K562 (cell line): Measurements from ENCODE around the gene SKOR1. TPM values are rescaled to one million over a fixed set of nuclear protein-coding genes. Genes with fewer than 3 reads are reported as not detected.

ENCODE experiments used
- ATAC-seq: fragments of 200-7000 bp; cut with Tn5 transposase; 3 replicates; pipeline ENCODE4 v1.9.1; 2020; ENCODE audit warnings: moderate library complexity
- BruUV-seq: library from RNA; stranded (reverse); fragments of 400-500 nt; replicated peaks from 2 replicates; lab custom pipeline; 2021; lab: Mats Ljungman, UMichigan
- CTCF ChIA-PET: fragments of 300-600 bp; formaldehyde crosslinking; extraction: SDS; loops from one replicate; lab custom pipeline; 2021; ENCODE audit warnings: low intra/inter-chr PET ratio; lab: Yijun Ruan, JAX
- POLR2A ChIA-PET: fragments of 300-600, 350-650 bp; sonication (Branson Sonifier 250); formaldehyde crosslinking; extraction: SDS; loops from one replicate; lab custom pipeline; 2021; ENCODE audit warnings: antibody characterized with exemption, inconsistent platforms; lab: Yijun Ruan, JAX
- DNase-seq, 4 experiments: peaks; one replicate each; pipeline versions ENCODE4 v3.0.0 to v3.0.0-alpha.2; 2011 to 2018; ENCODE audit warnings: low spot score in 3 of 4, mixed read lengths in 3 of 4; ENCODE audit errors: extremely low read depth in 1 of 4
- FAIRE-seq: peaks from 2 replicates; lab custom pipeline; 2011; peaks lifted over from hg19 to GRCh38; lab: Jason Lieb, UNC
- H2AFZ ChIP-seq: 2 replicates; pipeline ENCODE4 v1.6.0; 2011; ENCODE audit warnings: low read depth, low read length, control low read depth, inconsistent platforms
- H3K27ac ChIP-seq: fragments of 200-600 bp; 3 replicates; pipeline ENCODE4 v1.8.0; 2011; ENCODE audit warnings: low read depth, mild to moderate bottlenecking, control low read depth, inconsistent platforms, low read length, moderate library complexity, mixed read lengths; ENCODE audit errors: extremely low read depth
- H3K27me3 ChIP-seq, 2 experiments: fragments of 300-600 bp in 1 of 2; 2 replicates in 1 of 2; 3 replicates in 1 of 2; pipeline versions ENCODE4 v1.6.0 to v1.8.0; 2011; ENCODE audit warnings: inconsistent platforms in 2 of 2, low read length in 2 of 2, mild to moderate bottlenecking in 1 of 2, mixed read lengths in 1 of 2, moderate library complexity in 1 of 2; ENCODE audit not compliant: control insufficient read depth in 2 of 2, insufficient read depth in 2 of 2
- H3K36me3 ChIP-seq: fragments of 300-600 bp; 3 replicates; pipeline ENCODE4 v1.8.0; 2011; ENCODE audit warnings: mild to moderate bottlenecking, low read length, inconsistent platforms; ENCODE audit not compliant: control insufficient read depth, insufficient read depth
- H3K4me1 ChIP-seq, 2 experiments: fragments of 200-600 bp in 1 of 2; replicated peaks in 1 of 2; 2 replicates in 1 of 2; 3 replicates in 1 of 2; pipeline versions ENCODE4 v1.5.1 to v1.8.0; 2011; ENCODE audit warnings: inconsistent platforms in 2 of 2, low read length in 2 of 2, mild to moderate bottlenecking in 1 of 2, mixed read lengths in 1 of 2, moderate library complexity in 1 of 2; ENCODE audit not compliant: control insufficient read depth in 2 of 2, insufficient read depth in 2 of 2
- H3K4me2 ChIP-seq: 2 replicates; pipeline ENCODE4 v1.6.1; 2011; ENCODE audit warnings: low read length, control low read depth, inconsistent platforms, mixed read lengths; ENCODE audit not compliant: insufficient read depth
- H3K4me3 ChIP-seq: fragments of 200-600 bp; sonication (generic), shearing (Covaris generic); 2 replicates; pipeline ENCODE4 v1.5.1; 2016; ENCODE audit warnings: control low read depth, inconsistent platforms
- H3K79me2 ChIP-seq: fragments of 200-600 bp; 3 replicates; pipeline ENCODE4 v1.8.0; 2011; ENCODE audit warnings: low read length, inconsistent platforms; ENCODE audit not compliant: control insufficient read depth, insufficient read depth
- H3K9ac ChIP-seq, 2 experiments: 2 replicates each; pipeline versions ENCODE4 v1.6.0 to v1.6.1; 2011; ENCODE audit warnings: low read depth in 2 of 2, low read length in 2 of 2, control low read depth in 1 of 2, inconsistent platforms in 1 of 2, mild to moderate bottlenecking in 1 of 2, mixed read lengths in 1 of 2; ENCODE audit not compliant: insufficient read depth in 1 of 2
- H3K9me1 ChIP-seq: one replicate; pipeline ENCODE4 v1.6.0; 2011; ENCODE audit warnings: inconsistent platforms, mild to moderate bottlenecking, low read length, moderate library complexity; ENCODE audit not compliant: control insufficient read depth, insufficient read depth
- H3K9me3 ChIP-seq: replicated peaks from 2 replicates; pipeline ENCODE4 v1.5.1; 2011; ENCODE audit warnings: low read depth, low read length, inconsistent platforms; ENCODE audit not compliant: control insufficient read depth, insufficient read depth
- H4K20me1 ChIP-seq: replicated peaks from 2 replicates; pipeline ENCODE4 v1.6.1; 2011; ENCODE audit warnings: low read length, inconsistent platforms, mixed read lengths; ENCODE audit not compliant: control insufficient read depth, insufficient read depth
- ATF2 ChIP-seq: sonication (generic); formaldehyde crosslinking; IDR thresholded peaks from 2 replicates; pipeline ENCODE4 v1.8.1; 2022; ENCODE audit warnings: missing genetic modification reagents
- EWSR1 ChIP-seq: fragments of 450-650 bp; IDR thresholded peaks from 2 replicates; pipeline ENCODE4 v1.6.1; 2018; ENCODE audit warnings: borderline replicate concordance, mild to moderate bottlenecking, low read depth, moderate library complexity; ENCODE audit not compliant: partially characterized antibody
- FOXM1 ChIP-seq, 2 experiments: fragments of 450-650 bp in 1 of 2; sonication (generic) in 1 of 2; formaldehyde crosslinking in 1 of 2; IDR thresholded peaks; 2 replicates each; pipeline versions ENCODE4 v1.6.1 to v1.9.0; 2017 to 2022; ENCODE audit warnings: low read depth in 2 of 2, mild to moderate bottlenecking in 2 of 2, missing genetic modification reagents in 1 of 2, moderate library complexity in 1 of 2
- KLF1 ChIP-seq: fragments of 450-650 bp; IDR thresholded peaks from 2 replicates; pipeline ENCODE4 v1.6.1; 2016; ENCODE audit warnings: missing genetic modification characterization, missing compliant biosample characterization
- MCM2 ChIP-seq: fragments of 450-650 bp; IDR thresholded peaks from 2 replicates; pipeline ENCODE4 v1.6.1; 2017; ENCODE audit warnings: low read depth, mild to moderate bottlenecking
- NCOA6 ChIP-seq: fragments of 450-650 bp; IDR thresholded peaks from 2 replicates; pipeline ENCODE4 v1.6.1; 2017; ENCODE audit warnings: mild to moderate bottlenecking
- NFIC ChIP-seq: fragments of 450-650 bp; IDR thresholded peaks from 2 replicates; pipeline ENCODE4 v1.6.1; 2017; ENCODE audit warnings: mild to moderate bottlenecking, inconsistent platforms
- NONO ChIP-seq, 2 experiments: fragments of 200-400 bp in 1 of 2; fragments of 450-650 bp in 1 of 2; formaldehyde crosslinking in 1 of 2; IDR thresholded peaks; 2 replicates each; pipeline ENCODE4 v1.6.1; 2017; ENCODE audit warnings: low read depth in 2 of 2, mild to moderate bottlenecking in 2 of 2, moderate library complexity in 2 of 2, low read length in 1 of 2
- PHF20 ChIP-seq: fragments of 450-650 bp; IDR thresholded peaks from 2 replicates; pipeline ENCODE4 v1.6.1; 2018; ENCODE audit not compliant: partially characterized antibody
- PTRF ChIP-seq: fragments of 450-650 bp; IDR thresholded peaks from 2 replicates; pipeline ENCODE4 v1.6.1; 2016; ENCODE audit warnings: mild to moderate bottlenecking, missing genetic modification characterization, missing compliant biosample characterization
- RAD51 ChIP-seq: fragments of 450-650 bp; IDR thresholded peaks from 2 replicates; pipeline ENCODE4 v1.7.1; 2016; ENCODE audit warnings: low read depth, mild to moderate bottlenecking, borderline replicate concordance
- TAF7 ChIP-seq: fragments of 450-650 bp; IDR thresholded peaks from 2 replicates; pipeline ENCODE4 v1.6.1; 2016; ENCODE audit warnings: missing genetic modification characterization, missing compliant biosample characterization
- YY1 ChIP-seq, 3 experiments: IDR thresholded peaks; 2 replicates each; pipeline ENCODE4 v1.6.1; 2011; ENCODE audit warnings: low read length in 2 of 3, mild to moderate bottlenecking in 2 of 3, moderate library complexity in 2 of 3, borderline replicate concordance in 1 of 3, control low read depth in 1 of 3, low read depth in 1 of 3; ENCODE audit not compliant: insufficient read depth in 3 of 3, insufficient replicate concordance in 2 of 3, control insufficient read depth in 1 of 3, insufficient read length in 1 of 3; ENCODE audit errors: extremely low read depth in 1 of 3
- ZBTB9 ChIP-seq: fragments of 450-650 bp; formaldehyde crosslinking; IDR thresholded peaks from 2 replicates; pipeline ENCODE4 v1.4.0; 2020; ENCODE audit warnings: mild to moderate bottlenecking, moderate library complexity
- WGBS: fragments of 100-300 bp; shearing (Covaris generic); methylation state at CpG from one replicate; pipeline ENCODE4 v1.1.6; 2016; ENCODE audit warnings: low coverage, mixed read lengths; ENCODE audit not compliant: insufficient coverage; ENCODE audit errors: missing lambda C conversion rate; 5-methylcytosine and 5-hydroxymethylcytosine counted together
- in situ Hi-C: fragments of 300-500 bp; cut with MboI; formaldehyde crosslinking; loops from 4 replicates; pipeline ENCODE4 v1.15.0; 2018; ENCODE audit warnings: inconsistent platforms, mixed read lengths
- intact Hi-C: fragments of 100-400 bp; cut with micrococcal nuclease; formaldehyde crosslinking; loops from 2 replicates; pipeline ENCODE4 v1.14.2; 2022
- polyA plus RNA-seq, 8 experiments: library from polyadenylated mRNA; depleted of rRNA in 4 of 8; stranded (reverse) in 5 of 8; unstranded in 3 of 8; fragments of >200 nt; fragmentation: Nextera tagmentation in 2 of 8; fragmentation: Illumina TruSeq in 1 of 8; extraction: Ambion mirVana in 2 of 8; extraction: Trizol in 1 of 8; gene quantifications; 2 replicates each; pipeline versions ENCODE4 v1.2.1 to v1.2.3, GENCODE V29; 2011 to 2014; ENCODE audit warnings: inconsistent platforms in 1 of 8, missing spikeins in 1 of 8
- total RNA-seq, 7 experiments: library from RNA; depleted of rRNA in 6 of 7; stranded (reverse); fragments of >200 nt in 6 of 7; fragmentation: Illumina TruSeq in 2 of 7; extraction: Trizol in 2 of 7; gene quantifications; 2 replicates each; pipeline versions ENCODE4 v1.2.1 to v1.2.3, GENCODE V29; 2011 to 2021; ENCODE audit warnings: low replicate concordance in 1 of 7
- TF ChIP-seq, protein P1 (sequence below): fragments of 250-450 bp; sonication (Bioruptor Pico); IDR thresholded peaks from 2 replicates; pipeline ENCODE4 v1.5.0; 2021
- TF ChIP-seq, protein P2 (sequence below): fragments of 450-650 bp; formaldehyde crosslinking; IDR thresholded peaks from 2 replicates; pipeline ENCODE4 v1.4.0; 2020; ENCODE audit warnings: mild to moderate bottlenecking, moderate library complexity

The SKOR1 gene
- total and polyA plus RNA-seq, 9 of the 15 experiments (the other 6 are each of a cell fraction or from before 2014, with no cell fraction given): 0.04 to 0.41 (median 0.09) TPM; not detected in 3

GRCh38 chr15:67853454-67853853, 28.1 kb downstream of the SKOR1 start (continued):
- TF ChIP-seq KLF1 (no peak), EWSR1 (no peak), PHF20 (no peak), TAF7 (tag) (no peak), ATF2 (CRISPR knock-in tag) (no peak), NCOA6 (no peak), ZBTB9 (CRISPR knock-in tag) (no peak)
- TF ChIP-seq, protein P1, sequence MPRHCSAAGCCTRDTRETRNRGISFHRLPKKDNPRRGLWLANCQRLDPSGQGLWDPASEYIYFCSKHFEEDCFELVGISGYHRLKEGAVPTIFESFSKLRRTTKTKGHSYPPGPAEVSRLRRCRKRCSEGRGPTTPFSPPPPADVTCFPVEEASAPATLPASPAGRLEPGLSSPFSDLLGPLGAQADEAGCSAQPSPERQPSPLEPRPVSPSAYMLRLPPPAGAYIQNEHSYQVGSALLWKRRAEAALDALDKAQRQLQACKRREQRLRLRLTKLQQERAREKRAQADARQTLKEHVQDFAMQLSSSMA (CRISPR knock-in tag): no peak

- H3K4me2 ChIP-seq: no peak overlapping the region
- ChIA-PET CTCF (no interaction called here), POLR2A (no interaction called here)
- in situ Hi-C loops (no loop called here), intact Hi-C loops (no loop called here)
- ATAC-seq: peak; percentile 30
- H2AFZ ChIP-seq: peak overlapping the region; percentile 79
- no peaks in the 10 kb centered on the region for H3K9me3 ChIP-seq
- no peaks in the 10 kb centered on the region for H3K27me3 ChIP-seq
- peaks cover 13% of the 10 kb centered on the region in 2 experiments; a peak in 4 of 5 replicates for H3K4me1 ChIP-seq
- no peaks in the 10 kb centered on the region for H3K9me1 ChIP-seq
- no peaks in the 10 kb centered on the region for H3K36me3 ChIP-seq
- no TSS peak for BruUV-seq
- no peak overlapping the region for H3K27ac ChIP-seq
- H3K4me3 ChIP-seq: no peak overlapping the region
- H4K20me1 ChIP-seq: no peaks in the 10 kb centered on the region
- WGBS: 60% methylated on average over 1 of the region's 1 CpG
- H3K79me2 ChIP-seq: no peaks in the 10 kb centered on the region
- FAIRE-seq: no peak
- DNase-seq: peak in 1 of 4 experiments; percentile 27
- peak overlapping the region in 1 of 2 experiments; percentile 81; a peak in 1 of 4 replicates for H3K9ac ChIP-seq
- TF ChIP-seq NFIC (peak; percentile 79), RAD51 (0 out of 2 replicates have a peak, but pooled peaks have one; percentile 23), PTRF (tag) (no peak), NONO (IDR thresholded peaks at IDR 0.05; ENCODE audit: low read depth in 2 of 2, low read length in 1 of 2) (no peak), MCM2 (no peak), NCOA6 (no peak), YY1 (IDR thresholded peaks at IDR 0.05; ENCODE audit: borderline replicate concordance in 1 of 3, control insufficient read depth in 1 of 3, extremely low read depth in 1 of 3, insufficient read depth in 3 of 3, insufficient read length in 1 of 3, insufficient replicate concordance in 2 of 3, low read depth in 1 of 3, low read length in 2 of 3) (no peak), FOXM1 (IDR thresholded peaks at IDR 0.05; ENCODE audit: low read depth) (no peak), FOXM1 (CRISPR knock-in tag; IDR thresholded peaks at IDR 0.05; ENCODE audit: low read depth) (no peak)
- TF ChIP-seq, protein P2, sequence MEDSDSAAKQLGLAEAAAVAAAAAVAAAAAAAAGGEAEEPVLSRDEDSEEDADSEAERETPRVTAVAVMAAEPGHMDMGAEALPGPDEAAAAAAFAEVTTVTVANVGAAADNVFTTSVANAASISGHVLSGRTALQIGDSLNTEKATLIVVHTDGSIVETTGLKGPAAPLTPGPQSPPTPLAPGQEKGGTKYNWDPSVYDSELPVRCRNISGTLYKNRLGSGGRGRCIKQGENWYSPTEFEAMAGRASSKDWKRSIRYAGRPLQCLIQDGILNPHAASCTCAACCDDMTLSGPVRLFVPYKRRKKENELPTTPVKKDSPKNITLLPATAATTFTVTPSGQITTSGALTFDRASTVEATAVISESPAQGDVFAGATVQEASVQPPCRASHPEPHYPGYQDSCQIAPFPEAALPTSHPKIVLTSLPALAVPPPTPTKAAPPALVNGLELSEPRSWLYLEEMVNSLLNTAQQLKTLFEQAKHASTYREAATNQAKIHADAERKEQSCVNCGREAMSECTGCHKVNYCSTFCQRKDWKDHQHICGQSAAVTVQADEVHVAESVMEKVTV (CRISPR knock-in tag): no peak
Observed at GRCh38 chr15:67854358-67854757, 29.0 kb downstream of the SKOR1 start.
